MM.1S (cell line): ENCODE data around the gene DENND1A.

Experiments used
- CTCF ChIP-seq: fragments of 300-600 bp; sonication (generic); IDR thresholded peaks from 2 replicates; pipeline ENCODE4 v1.5.1; 2016; ENCODE audit warnings: antibody characterized with exemption, low read length, mixed read lengths
- EZH2 ChIP-seq: fragments of 300-600 bp; sonication (generic); optimal IDR thresholded peaks from 2 replicates; pipeline ENCODE3; 2017; ENCODE audit warnings: low read depth, mild to moderate bottlenecking, antibody characterized with exemption, low read length, mixed read lengths
- EZH2phosphoT487 ChIP-seq: fragments of 300-600 bp; sonication (generic); IDR thresholded peaks from 2 replicates; pipeline ENCODE4 v1.6.1; 2018; ENCODE audit warnings: antibody characterized with exemption, low read length

DNA sequence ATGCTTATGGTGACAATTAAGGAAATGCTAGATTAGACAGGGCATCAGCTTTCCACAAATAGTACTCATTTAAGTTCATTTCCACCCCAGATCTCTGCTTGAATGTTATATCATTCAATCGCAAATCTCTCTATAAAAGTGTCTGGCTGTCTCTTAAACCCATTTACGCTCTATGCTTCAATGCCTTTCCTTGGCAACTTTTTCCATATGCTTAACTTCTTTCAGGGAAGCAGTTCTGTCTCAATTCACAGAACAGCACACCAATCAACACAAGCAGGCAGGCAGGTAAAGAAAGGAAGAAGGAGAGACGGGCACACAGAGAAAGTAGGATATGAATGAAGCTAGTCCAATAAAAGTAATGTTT lies 243.1 kb downstream of the DENND1A start:
- TF ChIP-seq CTCF, result no peak
- TF ChIP-seq EZH2, result no peak
- no peak for TF ChIP-seq EZH2phosphoT487
